Fibroblast of lung (primary cell): Measurements from ENCODE around the gene CWC27. TPM values are rescaled to one million over a fixed set of nuclear protein-coding genes. Genes with fewer than 3 reads are reported as not detected.

Source experiments
- DNase-seq, 2 donors: peaks; one replicate each; pipeline versions ENCODE4 v3.0.0 to v3.0.0-alpha.2; 2010; ENCODE audit warnings: low read depth in 2 of 2
- H2AFZ ChIP-seq: 2 replicates; pipeline ENCODE4 v1.5.1; 2012; ENCODE audit warnings: low read length, control low read depth, inconsistent platforms
- H3K27ac ChIP-seq: 2 replicates; pipeline ENCODE4 v1.5.1; 2011; ENCODE audit warnings: low read length, control low read depth; ENCODE audit not compliant: insufficient read depth
- H3K27me3 ChIP-seq: 2 replicates; pipeline ENCODE4 v1.5.1; 2011; ENCODE audit warnings: mild to moderate bottlenecking, low read length; ENCODE audit not compliant: control insufficient read depth, insufficient read depth
- H3K36me3 ChIP-seq: 2 replicates; pipeline ENCODE4 v1.5.1; 2011; ENCODE audit warnings: low read length; ENCODE audit not compliant: control insufficient read depth, insufficient read depth
- H3K4me1 ChIP-seq: 2 replicates; pipeline ENCODE4 v1.5.1; 2011; ENCODE audit warnings: low read length; ENCODE audit not compliant: control insufficient read depth, insufficient read depth; ENCODE audit errors: extremely low read depth
- H3K4me2 ChIP-seq: 2 replicates; pipeline ENCODE4 v1.5.1; 2011; ENCODE audit warnings: low read length, control low read depth; ENCODE audit not compliant: insufficient read depth; ENCODE audit errors: extremely low read depth
- H3K4me3 ChIP-seq, 4 experiments: fragments of 200-600 bp in 1 of 4; sonication (generic) in 1 of 4; replicated peaks in 1 of 4; 2 replicates each; pipeline ENCODE4 v1.5.1; 2011 to 2016; ENCODE audit warnings: low read length in 4 of 4, low read depth in 3 of 4, mild to moderate bottlenecking in 3 of 4, control low read depth in 2 of 4, inconsistent platforms in 1 of 4, mixed read lengths in 1 of 4; ENCODE audit not compliant: insufficient read depth in 1 of 4; ENCODE audit errors: control extremely low read depth in 1 of 4
- H3K79me2 ChIP-seq: 2 replicates; pipeline ENCODE4 v1.5.1; 2012; ENCODE audit warnings: mild to moderate bottlenecking, low read length, inconsistent platforms; ENCODE audit not compliant: control insufficient read depth, insufficient read depth
- H3K9ac ChIP-seq: 2 replicates; pipeline ENCODE4 v1.5.1; 2011; ENCODE audit warnings: mild to moderate bottlenecking, low read length, control low read depth; ENCODE audit not compliant: insufficient read depth
- H3K9me3 ChIP-seq: 2 replicates; pipeline ENCODE4 v1.5.1; 2012; ENCODE audit warnings: low read depth, low read length; ENCODE audit not compliant: control insufficient read depth, insufficient read depth
- H4K20me1 ChIP-seq: 2 replicates; pipeline ENCODE4 v1.5.1; 2011; ENCODE audit warnings: low read length; ENCODE audit not compliant: control insufficient read depth, insufficient read depth; ENCODE audit errors: extremely low read depth
- CTCF ChIP-seq, 2 donors: IDR thresholded peaks in 1 of 2; conservative IDR thresholded peaks in 1 of 2; 1 replicate in 1 of 2; 2 replicates in 1 of 2; pipeline ENCODE4 v1.5.1; 2011 to 2012; ENCODE audit warnings: low read length in 2 of 2, control low read depth in 1 of 2, inconsistent platforms in 1 of 2, low read depth in 1 of 2, mild to moderate bottlenecking in 1 of 2
- EZH2 ChIP-seq: IDR thresholded peaks from 2 replicates; pipeline ENCODE4 v1.5.1; 2012; ENCODE audit warnings: low read length, control low read depth, mild to moderate bottlenecking; ENCODE audit errors: missing control alignments
- polyA plus RNA-seq, 2 donors: library from polyadenylated mRNA; depleted of rRNA in 1 of 2; stranded (reverse) in 1 of 2; unstranded in 1 of 2; fragments of >200 nt; gene quantifications; 2 replicates each; pipeline ENCODE4 v1.2.1, GENCODE V29; 2011 to 2012; ENCODE audit warnings: missing spikeins in 1 of 2
- total RNA-seq: library from RNA; depleted of rRNA; stranded (reverse); fragments of >200 nt; gene quantifications from 2 replicates; pipeline ENCODE4 v1.2.1, GENCODE V29; 2014

CWC27 gene
- total and polyA plus RNA-seq, 2 donors (not counting 1 experiment from before 2014, with no cell fraction given): 17.3 to 37.5 TPM

- no peaks in the 10 kb centered on the region for H3K36me3 ChIP-seq
- no peak overlapping the region for H3K27ac ChIP-seq
- no peaks in the 10 kb centered on the region for H4K20me1 ChIP-seq
- H3K4me2 ChIP-seq: no peak overlapping the region
- H3K4me1 ChIP-seq: no peaks in the 10 kb centered on the region
- H3K79me2 ChIP-seq: no peaks in the 10 kb centered on the region
- DNase-seq: no peak
- no peaks in the 10 kb centered on the region for H3K9me3 ChIP-seq
- H3K27me3 ChIP-seq: no peaks in the 10 kb centered on the region
- TF ChIP-seq CTCF (conservative IDR thresholded peaks at IDR 0.05 in 1 of 2, IDR thresholded peaks at IDR 0.05 in 1 of 2; ENCODE audit: low read depth in 1 of 2, low read length in 2 of 2) (no peak), EZH2 (no peak)
- no peak overlapping the region for H3K9ac ChIP-seq
- no peak overlapping the region for H3K4me3 ChIP-seq
- no peak overlapping the region for H2AFZ ChIP-seq
Measured at GRCh38 chr5:64788156-64788555, 19.4 kb downstream of the CWC27 start.

DNA sequence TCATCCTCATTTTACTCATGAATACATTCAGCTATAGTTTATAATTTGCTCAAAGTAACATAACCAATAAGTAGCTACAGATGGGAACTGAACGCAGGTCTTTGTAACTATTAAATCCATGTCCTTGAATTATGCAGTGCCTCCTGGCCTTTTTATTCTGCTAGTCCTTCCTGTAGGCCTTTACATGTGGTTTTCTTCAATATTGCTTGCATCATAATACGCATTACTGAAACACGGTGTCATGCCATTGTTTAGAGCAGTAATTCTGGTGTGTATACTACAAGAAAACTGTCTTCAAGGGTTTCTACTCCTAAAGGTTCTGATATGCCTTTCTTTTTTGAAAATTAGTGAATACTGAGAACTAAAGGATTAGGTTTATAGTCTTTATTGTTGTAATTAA, 20.7 kb downstream of the CWC27 start:
- Histone ChIP-seq H2AFZ (no peak overlapping the region), H3K79me2 (no peaks in the 10 kb centered on the region), H3K27ac (no peak overlapping the region), H3K36me3 (no peaks in the 10 kb centered on the region), H3K4me3 (no peak overlapping the region), H3K4me2 (no peak overlapping the region), H3K9me3 (no peaks in the 10 kb centered on the region), H3K9ac (no peak overlapping the region), H3K27me3 (no peaks in the 10 kb centered on the region), H4K20me1 (no peaks in the 10 kb centered on the region), H3K4me1 (no peaks in the 10 kb centered on the region)
- TF ChIP-seq EZH2 (no peak), CTCF (conservative IDR thresholded peaks at IDR 0.05 in 1 of 2, IDR thresholded peaks at IDR 0.05 in 1 of 2; ENCODE audit: low read depth in 1 of 2, low read length in 2 of 2) (no peak)
- DNase-seq: peak; percentile 54 to 73

- H3K36me3 ChIP-seq: no peaks in the 10 kb centered on the region
- no peaks in the 10 kb centered on the region for H4K20me1 ChIP-seq
- no peaks in the 10 kb centered on the region for H3K27me3 ChIP-seq
- H3K4me3 ChIP-seq: no peak overlapping the region
- peak in 1 of 2 donors; percentile 23 for DNase-seq
- no peak overlapping the region for H2AFZ ChIP-seq
- no peaks in the 10 kb centered on the region for H3K79me2 ChIP-seq
- H3K27ac ChIP-seq: no peak overlapping the region
- no peak overlapping the region for H3K9ac ChIP-seq
- H3K9me3 ChIP-seq: no peaks in the 10 kb centered on the region
- H3K4me2 ChIP-seq: no peak overlapping the region
- no peaks in the 10 kb centered on the region for H3K4me1 ChIP-seq
- no peak for TF ChIP-seq EZH2
- no peak for TF ChIP-seq CTCF (conservative IDR thresholded peaks at IDR 0.05 in 1 of 2, IDR thresholded peaks at IDR 0.05 in 1 of 2; ENCODE audit: low read depth in 1 of 2, low read length in 2 of 2)
Measured at GRCh38 chr5:64790210-64790609, 21.5 kb downstream of the CWC27 start.
